ENCODE data around the gene SLC38A6. TPM values are rescaled to one million over a fixed set of nuclear protein-coding genes. Genes with fewer than 3 reads are reported as not detected.

The SLC38A6 gene
- total RNA-seq, result 12.6 and 19.3 TPM in 2 replicates

DNA sequence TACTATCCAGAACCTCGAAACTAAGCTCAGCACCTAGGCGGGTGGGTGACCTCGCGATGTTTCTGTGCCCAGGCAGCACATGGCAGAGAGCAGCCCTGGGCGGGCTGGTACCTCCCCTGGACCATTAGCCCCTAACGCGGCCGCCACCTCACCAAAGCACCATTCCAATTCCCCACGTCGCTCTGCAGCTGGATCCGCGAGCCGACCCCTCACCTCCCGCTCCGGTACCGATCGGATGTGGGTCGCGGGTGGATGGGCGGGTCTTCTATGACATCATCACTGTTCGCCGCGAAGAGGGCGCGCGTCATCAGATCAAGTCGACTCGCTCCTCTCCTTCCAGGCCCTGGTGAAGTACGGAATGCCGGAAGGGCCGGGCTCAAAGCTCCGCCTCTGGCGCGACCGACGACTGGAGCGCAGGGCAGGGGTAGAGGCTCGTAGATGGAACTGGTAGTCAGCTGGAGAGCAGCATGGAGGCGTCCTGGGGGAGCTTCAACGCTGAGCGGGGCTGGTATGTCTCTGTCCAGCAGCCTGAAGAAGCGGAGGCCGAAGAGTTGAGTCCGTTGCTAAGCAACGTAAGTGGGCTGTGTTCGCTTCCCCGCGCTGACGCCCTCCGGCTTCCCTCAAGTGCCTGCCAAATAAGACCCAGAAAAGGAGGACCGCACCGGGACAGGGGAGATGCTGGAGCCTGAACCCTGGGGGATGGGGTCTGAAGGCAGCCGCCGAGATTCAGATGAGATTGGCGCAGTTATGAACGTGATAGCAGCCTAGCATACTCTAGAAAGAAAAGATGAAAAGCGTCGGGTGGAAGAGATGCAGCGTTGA lies at the start of gene SLC38A6, which contains the start of gene TRMT5:
Gene SLC38A6, plus strand, starts transcription at position 435 of the 822 bp plus-strand sequence. Its CDS starts 33 bp downstream, at position 468.
Gene TRMT5, minus strand, starts transcription at position 269 of the 822 bp plus-strand sequence. Its CDS starts 106 bp downstream, at position 163.

Other genes with a start within 250 kb of the SLC38A6 start
- gene MNAT1, start 246.5 kb upstream of the SLC38A6 start, total RNA-seq, result 52.1 and 69.1 TPM in 2 replicates
- 17.8 and 23.7 TPM in 2 replicates for gene TRMT5, start 166 bp upstream of the SLC38A6 start, total RNA-seq

Measured in tracheal epithelial cell (primary cell).